Ecto neural progenitor cell (in vitro differentiated cells): ENCODE measurements around the gene TPPP.

ENCODE experiments used
- DNase-seq: peaks from one replicate; pipeline ENCODE4 v3.0.0-alpha.2; 2018; ENCODE audit warnings: low spot score

TPPP gene

DNA sequence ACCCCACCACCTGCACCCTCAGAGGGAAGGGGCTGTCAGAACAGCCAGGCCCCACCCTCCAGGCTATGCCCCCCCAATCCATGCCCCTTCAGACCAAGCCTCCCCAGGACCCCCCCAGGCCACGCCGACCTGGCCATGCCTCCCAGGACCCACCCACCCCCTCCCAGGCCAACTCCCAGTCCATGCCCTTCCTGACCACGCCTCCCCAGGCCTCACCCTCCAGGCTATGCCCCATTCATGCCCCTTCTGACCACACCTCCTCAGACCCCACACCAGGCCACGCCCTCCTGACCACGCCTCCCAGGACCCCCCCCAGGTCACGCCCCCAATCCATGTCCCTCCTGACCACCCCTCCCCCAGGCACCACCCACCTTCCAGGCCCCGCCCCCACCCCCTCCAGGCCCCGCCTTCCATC, 27.6 kb downstream of the TPPP start:
- DNase-seq = no peak

DNA sequence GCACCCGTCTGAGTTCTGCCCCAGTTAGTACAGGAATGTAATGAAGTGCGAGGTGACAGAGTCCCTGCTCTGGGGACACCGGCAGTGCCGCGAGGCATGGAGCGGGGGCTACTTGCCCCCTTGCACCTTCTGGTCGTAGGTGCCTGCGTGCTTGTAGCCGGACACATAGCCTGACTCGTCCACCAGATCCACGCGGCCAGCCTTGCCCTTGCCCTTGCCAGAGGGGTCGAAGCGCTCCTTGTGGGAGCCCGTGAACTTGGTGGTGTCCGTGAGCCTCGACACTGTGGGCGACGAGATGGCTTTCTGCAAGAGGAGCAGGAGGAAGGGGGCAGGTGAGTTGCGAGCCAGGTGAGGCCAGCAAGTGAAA, 28.2 kb downstream of the TPPP start:
- DNase-seq = no peak

DNA sequence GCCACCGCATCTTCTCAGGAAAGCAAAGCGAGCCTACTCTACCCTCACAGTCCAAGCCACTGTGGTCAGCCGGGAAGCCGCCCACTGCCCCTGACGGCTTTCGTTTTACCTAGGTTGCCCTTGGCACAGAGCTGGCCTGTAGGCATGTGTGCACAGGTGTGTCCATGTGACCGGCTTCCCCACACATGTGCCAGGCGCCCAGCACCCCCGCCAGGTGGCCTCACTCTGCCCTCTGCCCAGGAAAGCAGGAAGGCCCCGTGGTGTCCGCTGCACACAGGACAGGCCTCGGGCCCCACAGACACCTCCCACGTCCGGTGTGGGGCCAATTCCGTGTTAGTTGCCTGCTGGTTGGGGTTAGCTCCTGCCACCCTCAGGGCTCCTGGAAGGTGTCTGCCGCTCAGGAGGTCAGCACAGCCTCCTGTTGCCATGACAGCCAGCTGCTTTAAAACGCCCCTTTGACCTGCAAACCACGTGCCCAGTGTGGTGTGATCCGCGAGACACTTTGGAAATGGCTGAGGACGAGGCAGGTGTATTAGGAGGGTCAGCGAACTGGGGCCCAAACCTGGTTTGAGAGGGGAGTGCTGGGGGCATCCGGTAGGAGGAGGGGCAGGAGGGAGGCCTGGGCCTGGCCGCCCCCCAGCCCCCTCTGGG, 28.7 kb downstream of the TPPP start:
- DNase-seq = no peak

DNA sequence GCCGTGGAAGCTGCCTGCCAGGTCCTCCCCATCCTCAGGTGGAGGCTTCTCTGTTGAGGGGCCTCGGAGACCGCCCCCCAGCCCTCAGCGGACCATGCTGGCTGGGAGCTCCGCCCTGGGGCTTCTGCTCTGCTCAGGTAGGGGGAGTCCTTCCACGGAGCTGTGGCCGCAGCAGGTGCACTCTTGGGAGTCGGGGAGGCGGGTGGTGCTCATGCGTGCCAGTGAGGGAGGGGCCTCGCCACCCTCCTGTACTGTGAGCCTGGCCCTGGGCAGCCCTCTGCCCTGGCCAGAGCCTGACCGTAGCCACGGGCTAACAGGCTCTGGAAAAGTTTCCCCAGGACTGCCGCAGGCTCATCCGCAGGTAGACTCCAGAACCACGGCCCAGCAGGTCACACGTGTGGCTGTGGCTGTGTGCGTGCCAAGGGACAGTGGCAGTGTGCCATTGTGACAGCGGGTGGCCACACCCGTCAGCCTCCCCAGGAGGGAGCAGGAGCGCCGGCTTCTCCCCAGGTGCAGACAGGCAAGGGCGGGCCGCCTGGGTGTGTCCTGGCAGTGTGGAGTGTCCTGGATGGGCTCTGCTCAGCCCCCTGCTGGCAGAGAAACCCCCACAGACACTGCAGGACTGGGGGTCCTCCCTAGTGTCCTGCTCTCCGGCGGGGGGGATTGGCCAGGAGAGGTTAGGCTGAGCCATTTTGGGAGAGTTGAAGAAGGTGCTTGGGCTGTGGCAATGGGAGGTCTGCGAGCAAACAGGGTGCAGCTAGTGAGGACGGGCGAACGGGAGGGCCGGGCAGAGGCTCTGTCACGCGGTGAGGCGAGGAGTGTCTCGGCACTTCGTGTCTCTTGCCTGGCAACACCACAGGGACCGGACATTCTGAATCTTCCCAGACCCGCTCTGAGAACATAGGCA, 29.5 kb downstream of the TPPP start:
- no peak for DNase-seq

DNA sequence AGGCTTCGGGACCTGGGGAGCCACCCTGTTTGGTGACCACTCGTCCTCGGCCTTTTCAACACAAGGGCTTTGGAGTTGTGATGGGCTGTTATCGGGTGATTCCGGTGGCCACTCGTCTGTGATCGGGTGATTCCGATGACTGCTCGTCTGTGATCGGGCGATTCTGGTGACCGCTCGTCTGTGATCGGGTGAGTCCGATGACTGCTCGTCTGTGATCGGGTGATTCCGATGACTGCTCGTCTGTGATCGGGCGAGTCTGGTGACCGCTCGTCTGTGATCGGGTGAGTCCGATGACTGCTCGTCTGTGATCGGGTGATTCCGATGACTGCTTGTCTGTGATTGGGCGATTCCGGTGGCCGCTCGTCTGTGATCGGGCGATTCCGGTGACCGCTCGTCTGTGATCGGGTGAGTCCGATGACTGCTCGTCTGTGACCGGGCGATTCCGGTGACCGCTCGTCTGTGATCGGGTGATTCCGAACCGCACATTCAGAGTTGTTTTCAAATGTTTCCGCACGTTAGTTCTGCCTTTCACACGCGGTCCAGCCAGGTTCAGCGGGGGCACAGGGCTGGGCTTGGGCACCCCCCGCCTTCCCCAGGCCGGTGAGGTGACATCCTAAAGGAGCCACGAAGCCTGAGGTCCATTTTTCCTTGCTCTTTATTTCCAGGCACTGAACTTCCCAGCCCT, 30.3 kb downstream of the TPPP start:
- DNase-seq = no peak

DNA sequence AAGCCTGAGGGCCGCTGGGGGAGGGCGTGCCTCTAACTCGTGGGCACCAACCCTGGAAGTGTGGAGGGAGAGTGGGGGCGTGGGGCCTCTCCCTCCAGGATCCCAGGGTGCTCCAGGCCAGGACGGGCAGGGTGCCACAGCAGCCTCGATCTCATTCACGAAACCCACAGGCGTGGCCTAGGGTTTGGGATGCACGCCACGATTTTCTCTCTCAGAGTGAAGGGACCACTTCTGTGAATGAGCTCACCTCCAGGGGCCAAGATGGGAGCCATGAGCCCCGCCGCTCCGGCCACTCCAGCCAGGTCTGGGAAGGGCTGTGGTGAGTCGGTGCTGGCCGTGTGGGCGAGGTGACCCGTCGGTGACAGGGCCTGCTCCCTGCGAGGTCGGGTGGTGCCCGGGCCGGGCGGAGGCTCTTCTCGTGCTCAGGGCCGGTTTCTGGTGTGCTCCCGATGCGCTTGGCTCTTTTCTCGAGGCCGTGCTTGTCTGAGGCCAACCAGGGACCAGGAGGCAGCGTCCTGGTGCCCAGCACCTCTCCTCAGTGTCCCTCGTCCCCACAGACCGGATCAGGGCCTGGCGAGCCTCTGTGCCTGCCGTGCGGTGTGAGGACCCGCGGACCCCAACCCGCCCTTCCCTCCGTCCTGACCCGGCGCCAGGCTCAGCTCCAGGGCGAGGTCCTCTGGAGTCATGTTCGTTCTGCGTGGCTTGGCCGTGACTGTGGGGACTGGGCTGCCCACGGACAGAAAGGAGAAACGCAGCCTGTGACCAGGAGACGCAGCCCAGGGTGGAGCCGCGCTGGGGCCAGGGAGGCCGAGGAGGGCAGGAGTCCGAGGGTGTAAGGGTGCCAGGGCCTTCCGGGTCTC, 31.0 kb downstream of the TPPP start:
- no peak for DNase-seq

DNA sequence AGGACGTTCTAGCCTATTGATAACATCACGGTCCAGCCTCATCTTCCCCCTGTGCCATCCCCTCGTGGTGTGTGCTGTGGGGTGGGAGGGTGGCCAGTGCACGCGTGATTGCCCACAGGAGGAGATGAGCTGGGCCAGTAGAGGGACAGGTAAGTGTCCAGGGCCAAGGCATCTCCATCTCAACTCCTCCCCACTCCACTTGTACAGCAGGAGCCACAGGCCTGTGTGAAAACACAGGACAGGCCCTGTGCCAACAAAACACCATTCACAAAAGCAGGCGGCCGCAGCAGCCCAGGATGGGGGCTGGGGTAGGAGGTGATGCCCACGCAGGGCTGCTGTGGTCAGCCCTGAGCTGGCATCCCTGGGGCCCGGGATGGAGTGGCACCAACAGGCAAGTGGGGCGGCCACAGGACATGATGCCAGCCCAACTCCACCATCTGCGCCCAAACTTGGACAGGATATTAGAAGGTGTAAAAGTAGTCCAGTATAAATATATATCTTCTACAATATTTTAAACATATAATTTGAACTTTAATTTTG, 32.6 kb downstream of the TPPP start:
- no peak for DNase-seq

DNA sequence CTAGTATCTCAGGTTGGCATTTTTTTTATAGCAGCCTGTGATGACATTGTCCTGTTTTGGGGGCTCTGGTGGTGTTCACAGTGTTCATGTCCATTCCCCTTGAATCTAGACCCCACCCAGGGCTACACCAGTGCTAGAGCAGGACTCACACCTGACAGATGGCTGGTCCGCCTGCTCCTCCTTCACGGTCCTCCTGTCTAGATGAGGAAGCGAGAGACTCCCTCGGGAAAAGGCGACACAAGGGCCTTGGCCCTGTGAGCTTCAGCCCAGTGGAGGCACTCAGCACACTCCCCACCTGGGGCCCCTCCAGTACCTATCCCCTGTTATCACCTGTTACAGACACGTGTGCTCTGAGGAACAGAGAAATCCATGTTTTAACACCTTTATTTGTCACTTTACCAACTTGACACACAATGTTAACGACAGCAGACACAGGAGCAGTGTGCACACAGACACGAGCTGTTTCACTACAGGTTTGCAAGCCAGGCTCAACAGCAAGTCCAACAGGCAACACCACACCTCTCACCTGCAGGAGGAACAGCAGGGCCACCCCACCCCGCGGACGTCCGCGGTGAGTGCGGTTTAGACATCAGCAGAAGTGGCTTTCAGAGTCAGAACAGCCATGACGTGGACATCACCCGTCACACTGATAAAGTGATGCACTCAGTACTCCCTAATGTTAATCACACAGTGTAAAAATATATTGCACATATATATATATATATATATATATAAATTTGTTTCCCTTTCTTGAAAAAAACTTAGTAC, 33.5 kb downstream of the TPPP start:
- no peak for DNase-seq

DNA sequence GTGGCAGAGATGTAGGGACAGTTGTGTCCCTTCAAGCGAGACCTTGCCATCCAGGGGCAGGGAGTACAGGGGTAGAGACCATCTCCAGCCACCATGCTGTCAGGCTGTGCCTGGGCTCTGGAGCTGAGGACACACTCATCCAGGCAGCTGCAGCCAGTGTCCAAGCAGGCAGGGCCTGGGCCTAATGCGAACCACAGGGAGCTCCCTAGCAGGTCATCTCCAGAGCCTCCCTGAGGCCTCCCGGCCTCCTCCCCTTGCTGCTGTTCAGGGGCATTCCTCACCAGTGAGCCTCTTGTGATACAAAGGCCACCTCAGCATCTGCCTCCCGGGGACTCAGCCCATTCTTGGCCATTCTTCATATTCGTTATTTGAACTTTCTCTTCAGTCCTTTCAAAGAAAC, 35.0 kb downstream of the TPPP start:
- no peak for DNase-seq

DNA sequence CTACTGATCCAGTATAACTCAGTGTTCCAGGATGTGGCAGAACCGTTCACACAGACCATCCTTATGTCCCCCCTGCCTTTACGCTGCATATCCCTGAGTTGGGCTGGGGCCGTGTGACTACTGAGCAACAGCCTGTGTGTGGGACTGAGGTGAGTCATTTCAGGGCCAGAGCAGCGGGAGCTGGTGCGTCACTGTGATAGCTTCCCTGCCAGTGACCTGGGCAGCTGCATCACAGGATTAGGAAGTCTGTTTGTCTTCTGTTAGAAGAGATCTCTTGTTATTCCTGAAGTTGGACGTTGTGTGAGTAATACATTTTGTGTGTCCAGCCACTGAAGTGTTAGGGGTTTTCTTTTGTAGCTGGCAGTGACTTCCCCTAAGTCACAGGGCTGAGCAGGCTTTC, 35.6 kb downstream of the TPPP start:
- no peak for DNase-seq

DNA sequence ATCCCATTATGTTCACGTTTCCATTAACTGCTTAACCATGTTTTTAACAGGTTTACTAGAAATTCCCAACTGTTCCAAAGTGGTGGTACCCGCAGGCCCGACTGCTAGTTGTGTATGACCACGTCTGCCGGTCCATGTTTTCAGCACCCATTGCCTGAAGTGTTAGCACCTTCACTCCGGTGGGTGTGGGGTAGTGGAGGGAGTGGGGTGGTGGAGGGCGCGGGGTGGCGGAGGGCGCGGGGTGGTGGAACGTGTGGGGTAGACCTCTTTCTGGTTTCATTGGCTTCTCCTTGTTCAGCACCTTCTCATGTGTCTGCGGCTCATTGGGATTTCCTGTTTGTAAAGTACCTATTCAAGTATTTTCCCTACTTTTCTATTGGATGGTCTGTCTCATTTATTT, 37.7 kb downstream of the TPPP start:
- DNase-seq = no peak

DNA sequence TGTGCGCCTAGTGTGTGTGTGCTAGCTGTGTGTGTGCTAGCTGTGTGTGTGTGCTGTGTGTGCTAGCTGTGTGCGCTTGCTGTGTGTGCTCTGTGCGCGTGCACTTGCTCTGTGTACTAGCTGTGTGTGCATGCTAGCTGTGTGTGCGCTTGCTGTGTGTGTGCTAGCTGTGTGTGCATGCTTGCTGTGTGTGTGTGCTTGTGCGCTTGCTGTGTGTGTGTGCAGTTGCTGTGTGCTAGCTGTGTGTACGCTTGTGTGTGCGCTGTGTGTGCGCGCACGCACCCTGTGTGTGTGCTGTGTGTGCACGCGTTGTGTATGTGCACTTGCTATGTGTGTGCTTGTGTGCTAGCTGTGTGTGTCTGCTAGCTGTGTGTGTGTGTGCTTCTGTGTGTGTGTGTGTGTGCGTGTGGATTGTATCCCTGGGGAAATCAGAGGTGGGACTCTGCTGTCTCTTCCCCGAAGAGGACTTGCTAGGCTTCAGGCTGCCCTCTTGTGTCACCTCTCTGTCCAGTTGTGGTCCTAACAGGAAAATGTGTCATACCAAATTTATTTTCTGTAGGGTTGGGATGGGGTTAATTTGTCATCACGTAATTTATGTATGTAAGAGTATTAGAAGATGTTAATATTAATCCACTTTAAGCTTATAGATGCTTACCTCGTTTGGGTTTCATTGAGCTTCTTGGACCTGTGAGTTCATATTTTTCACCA, 38.9 kb downstream of the TPPP start:
- no peak for DNase-seq

DNA sequence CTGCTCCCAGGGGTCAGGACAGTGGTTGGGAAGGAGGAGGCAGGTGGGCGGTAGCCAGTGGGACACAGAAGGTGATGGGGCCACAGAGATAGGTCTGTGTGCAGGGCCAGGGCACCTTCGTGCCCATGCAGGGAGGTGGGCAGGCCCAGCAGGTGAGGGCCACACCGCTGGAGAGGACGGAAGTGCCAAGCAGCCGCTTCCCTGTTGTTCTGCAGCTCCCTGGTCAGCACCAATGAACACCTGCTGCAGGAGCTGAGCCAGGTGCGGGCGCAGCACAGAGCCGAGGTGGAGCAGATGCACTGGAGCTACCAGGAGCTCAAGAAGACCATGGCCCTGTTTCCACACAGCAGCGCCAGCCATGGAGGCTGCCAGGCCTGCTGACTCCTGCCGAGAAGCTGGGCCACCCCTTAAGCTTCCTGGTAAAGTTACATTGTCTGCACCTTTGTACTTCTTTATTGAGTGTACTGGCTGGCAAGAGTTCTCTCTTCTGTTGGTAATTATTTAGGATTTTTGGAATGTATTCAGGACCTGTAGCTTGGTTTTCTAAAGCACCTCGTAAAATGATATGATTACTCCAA, 40.3 kb downstream of the TPPP start:
- DNase-seq = no peak

DNA sequence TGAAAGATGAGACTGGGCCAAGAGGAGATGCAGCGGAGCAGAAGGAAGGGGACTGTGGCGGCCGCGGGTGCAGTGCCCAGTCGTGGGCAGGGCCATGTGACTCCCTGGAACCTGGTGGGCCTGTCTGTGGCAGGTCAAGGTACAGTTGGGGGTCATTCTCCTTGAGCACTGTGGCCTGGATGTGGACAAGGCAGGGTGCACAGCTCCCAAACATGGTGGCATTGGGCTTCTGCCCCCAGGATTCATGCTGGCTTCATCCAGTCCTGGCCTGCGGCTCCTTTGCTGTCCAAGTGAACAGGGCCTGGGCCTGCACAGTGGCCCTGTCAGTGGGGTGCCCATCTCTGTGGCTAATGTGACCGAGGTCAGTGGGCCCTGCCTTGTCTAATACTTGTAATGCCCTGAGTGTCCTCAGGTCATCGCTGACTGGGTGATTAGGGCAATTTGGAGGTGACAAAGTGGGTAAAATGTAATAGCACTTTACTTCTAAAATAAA, 41.1 kb downstream of the TPPP start:
- no peak for DNase-seq

DNA sequence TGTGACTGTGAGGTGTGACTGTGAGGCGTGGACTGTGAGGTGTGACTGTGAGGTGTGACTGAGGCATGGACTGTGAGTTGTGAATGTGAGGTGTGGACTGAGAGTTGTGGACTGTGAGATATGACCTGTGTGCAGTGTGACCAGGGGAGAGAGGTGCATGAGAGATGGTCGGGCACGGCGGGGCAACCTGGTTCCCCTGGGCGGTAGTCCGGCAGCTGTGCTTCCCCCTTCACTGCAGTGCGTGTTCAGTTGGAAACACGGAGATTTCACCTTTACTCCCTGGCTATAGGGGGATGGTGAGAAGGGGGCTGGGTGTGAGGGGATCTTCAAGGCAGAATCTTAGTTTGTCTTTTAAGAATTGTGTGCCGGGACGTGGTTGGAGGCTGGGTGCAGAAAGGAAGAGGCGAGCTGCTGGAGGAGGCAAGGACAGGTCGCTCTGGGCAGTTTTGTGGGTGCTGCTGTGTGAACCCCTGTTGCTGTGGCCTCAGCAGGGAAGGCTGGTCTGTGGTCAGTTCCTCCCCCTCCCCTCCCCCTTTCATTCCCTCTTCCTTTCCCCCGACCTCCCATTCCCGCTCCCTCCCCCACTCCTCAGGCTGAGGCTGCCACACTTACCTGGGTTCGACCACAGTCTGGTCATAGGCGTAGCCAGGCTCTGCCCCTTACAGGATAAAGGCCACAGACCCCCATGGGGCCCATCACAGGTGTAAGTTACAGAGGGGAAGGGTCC, 41.7 kb downstream of the TPPP start:
- no peak for DNase-seq

DNA sequence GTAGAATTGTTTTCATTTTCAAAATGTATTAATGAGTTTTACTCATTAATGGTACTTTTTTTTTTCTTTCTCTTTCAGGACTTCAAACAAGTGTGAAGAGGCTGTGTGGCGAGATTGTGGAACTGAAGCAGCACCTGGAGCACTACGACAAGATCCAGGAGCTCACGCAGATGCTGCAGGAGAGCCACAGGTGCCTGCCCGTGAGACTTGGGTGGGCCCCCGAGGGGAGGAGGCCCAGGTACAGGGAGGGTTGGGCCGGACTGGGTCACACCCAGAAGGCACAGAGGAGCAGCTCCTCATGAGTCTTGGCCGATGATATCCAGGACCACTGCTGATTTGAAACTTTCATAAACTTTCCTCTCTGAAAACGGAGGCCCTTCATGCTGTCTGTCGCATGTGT, 45.4 kb downstream of the TPPP start:
- no peak for DNase-seq

DNA sequence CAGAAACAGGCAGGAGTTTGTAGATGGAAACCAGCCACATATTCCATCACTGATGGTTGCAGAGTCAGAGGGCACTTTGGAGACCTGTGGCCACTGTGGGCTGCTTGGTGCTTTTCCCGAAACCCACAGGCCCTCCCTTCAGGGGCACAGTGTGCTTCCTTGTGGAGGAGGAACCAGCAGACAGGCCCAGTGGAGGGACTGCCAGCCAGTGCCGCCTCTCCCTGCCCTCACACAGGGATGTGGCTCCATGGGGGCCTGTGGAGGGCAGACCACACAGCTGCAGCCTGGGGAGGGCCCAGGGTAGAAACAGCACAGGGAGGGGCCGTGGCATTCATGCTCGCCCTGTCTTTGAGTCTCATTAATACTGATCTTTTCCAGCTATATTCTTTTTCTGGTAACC, 45.8 kb downstream of the TPPP start:
- DNase-seq = no peak

DNA sequence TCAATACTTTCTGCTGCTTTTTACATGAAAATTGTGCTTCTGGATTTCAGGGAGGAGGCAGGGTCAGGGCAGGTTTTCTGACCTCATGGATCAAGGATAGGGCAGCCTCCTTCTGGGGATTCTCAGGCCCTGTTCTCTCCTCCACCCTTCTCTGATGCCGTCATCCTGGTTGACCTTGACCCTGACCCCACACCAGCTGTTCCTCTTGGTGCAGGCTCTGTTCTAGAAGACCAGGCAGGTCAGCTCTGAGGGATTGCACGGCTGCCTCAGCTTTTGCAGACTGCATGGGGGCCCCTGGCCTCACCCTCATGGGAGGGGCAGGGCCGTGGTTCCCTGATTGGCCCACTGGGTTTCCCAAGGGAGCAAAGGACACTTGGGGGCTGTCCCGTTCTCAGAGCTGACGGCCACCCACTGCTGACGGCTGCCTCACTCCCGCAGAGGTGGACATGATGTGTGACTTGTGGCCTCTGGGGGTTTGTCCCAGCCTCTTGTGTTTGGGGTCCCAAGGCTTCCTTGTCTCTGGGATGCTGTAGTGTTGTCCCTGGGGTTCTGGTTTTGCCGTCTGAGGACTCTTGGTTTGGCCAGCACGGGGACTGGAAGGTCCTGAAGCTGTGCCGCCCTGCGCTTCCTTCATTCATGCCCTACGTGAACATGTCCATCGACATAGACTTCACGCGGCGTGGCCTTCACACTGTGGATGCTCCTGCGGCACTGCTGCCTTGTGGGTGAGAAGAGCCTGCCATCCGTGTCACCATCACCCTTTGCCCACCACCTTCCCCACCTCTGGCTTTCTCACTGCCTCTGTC, 46.6 kb downstream of the TPPP start:
- no peak for DNase-seq
